Transverse colon (tissue), 4 donors: ENCODE data around the gene DTX4. TPM values are rescaled to one million over a fixed set of nuclear protein-coding genes. Genes with fewer than 3 reads are reported as not detected.

ENCODE experiments used
- DNase-seq: peaks from one replicate; pipeline ENCODE4 v3.0.0-alpha.2; 2019
- H3K27ac ChIP-seq, 4 donors: fragments of 200-600 bp; sonication (generic); 2 replicates each; pipeline ENCODE4 v1.5.1; 2016 to 2018; ENCODE audit warnings: inconsistent platforms in 4 of 4
- H3K27me3 ChIP-seq: fragments of 200-600 bp; sonication (generic); 2 replicates; pipeline ENCODE4 v1.5.1; 2017; ENCODE audit warnings: inconsistent platforms
- H3K36me3 ChIP-seq, 4 donors: fragments of 200-600 bp; sonication (generic); 2 replicates each; pipeline ENCODE4 v1.5.1; 2017 to 2019; ENCODE audit warnings: inconsistent platforms in 4 of 4
- H3K4me1 ChIP-seq, 4 donors: fragments of 200-600 bp; sonication (generic); 2 replicates each; pipeline ENCODE4 v1.5.1; 2017 to 2020; ENCODE audit warnings: inconsistent platforms in 4 of 4
- H3K4me3 ChIP-seq, 4 donors: fragments of 200-600 bp; sonication (generic); 1 replicate in 1 of 4; 2 replicates in 3 of 4; pipeline versions ENCODE4 v1.5.1 to v1.6.1; 2017 to 2019; ENCODE audit warnings: inconsistent platforms in 4 of 4
- H3K9me3 ChIP-seq, 2 donors: fragments of 200-600 bp; sonication (generic); 2 replicates each; pipeline ENCODE4 v1.5.1; 2017 to 2019; ENCODE audit warnings: inconsistent platforms in 2 of 2
- CTCF ChIP-seq, 5 experiments: fragments of 200-600 bp in 3 of 5; fragments of 450-650 bp in 2 of 5; sonication (generic) in 3 of 5; IDR thresholded peaks; 1 replicate in 2 of 5; 2 replicates in 3 of 5; pipeline ENCODE4 v1.5.1; 2016 to 2017; ENCODE audit warnings: antibody characterized with exemption in 5 of 5, inconsistent platforms in 3 of 5, mild to moderate bottlenecking in 2 of 5, moderate library complexity in 1 of 5
- EP300 ChIP-seq: sonication (generic); formaldehyde crosslinking; IDR thresholded peaks from one replicate; pipeline ENCODE4 v1.6.1; 2017; ENCODE audit warnings: antibody characterized with exemption, low read depth
- POLR2A ChIP-seq: fragments of 450-650 bp; IDR thresholded peaks from one replicate; pipeline ENCODE4 v1.6.1; 2016; ENCODE audit warnings: antibody characterized with exemption, mild to moderate bottlenecking, moderate library complexity
- POLR2AphosphoS5 ChIP-seq, 3 donors: sonication (generic); formaldehyde crosslinking; IDR thresholded peaks; one replicate each; pipeline ENCODE4 v1.6.1; 2016; ENCODE audit warnings: antibody characterized with exemption in 3 of 3
- WGBS, 2 donors: methylation state at CpG; one replicate each; pipeline ENCODE4 v1.1.5; 2018; ENCODE audit warnings: low coverage in 1 of 2; 5-methylcytosine and 5-hydroxymethylcytosine counted together
- in situ Hi-C, 4 donors: fragments of 200-750 bp; cut with MboI; loops; one replicate each; pipeline versions ENCODE4 v1.15.0 to v1.15.1; 2017; ENCODE audit warnings: low sequenced_read_pairs in 3 of 4, low pct_ligation_motif_present in 1 of 4, low pct_unique_long_range_greater_than_20kb in 1 of 4
- intact Hi-C: fragments of 100-400 bp; cut with DNase I; formaldehyde crosslinking; loops from one replicate; pipeline ENCODE4 v1.15.1; 2023; ENCODE audit warnings: low total_unique reads
- total RNA-seq, 4 donors: library from RNA; depleted of rRNA; stranded (reverse); fragments of >200 nt; gene quantifications; one replicate each; pipeline ENCODE4 v1.1.0, GENCODE V29; 2016

DTX4 gene
- total RNA-seq, 4 donors from 2014 or later, result 61.3 to 95.3 (median 77.6) TPM

- intact Hi-C loops (no loop called here), in situ Hi-C loops (no loop called here)
- Histone ChIP-seq H3K36me3 (no peaks in the 10 kb centered on the region), H3K27ac (peak overlapping the region in 3 of 4 donors; percentile 16 to 54 (median 32)), H3K4me3 (no peak overlapping the region), H3K4me1 (peaks cover 0 to 27% (median 1%) of the 10 kb centered on the region in 4 donors), H3K9me3 (no peaks in the 10 kb centered on the region), H3K27me3 (no peaks in the 10 kb centered on the region)
- WGBS, 2 donors, result 67 to 73% methylated on average over 4 of the region's 4 CpGs
- TF ChIP-seq POLR2A (no peak), POLR2AphosphoS5 (IDR thresholded peaks at IDR 0.05) (peak in 1 of 3 donors; percentile 57)
- no peak for DNase-seq
Measured at GRCh38 chr11:59221441-59221840, 49.5 kb downstream of the DTX4 start.

- 65% methylated on average over 2 of the region's 2 CpGs; no CpG with 5 or more reads in 1 of the 2 donors for WGBS, 2 donors
- TF ChIP-seq POLR2A, result no peak
- TF ChIP-seq POLR2AphosphoS5 (IDR thresholded peaks at IDR 0.05), result peak in 1 of 3 donors; percentile 51
- intact Hi-C loops, result no loop called here
Measured at GRCh38 chr11:59222464-59223060, 50.6 kb downstream of the DTX4 start.

GRCh38 chr11:59223177-59223576, 51.2 kb downstream of the DTX4 start:
- Histone ChIP-seq H3K27ac (peak overlapping the region; percentile 57 to 68 (median 67)), H3K36me3 (no peaks in the 10 kb centered on the region), H3K4me3 (no peak overlapping the region), H3K27me3 (no peaks in the 10 kb centered on the region), H3K4me1 (peaks cover 0 to 18% (median 0%) of the 10 kb centered on the region in 4 donors), H3K9me3 (no peaks in the 10 kb centered on the region)
- TF ChIP-seq POLR2AphosphoS5 (IDR thresholded peaks at IDR 0.05) (no peak), CTCF (IDR thresholded peaks at IDR 0.05) (no peak), POLR2A (no peak), EP300 (no peak)
- in situ Hi-C loops, result no loop called here
- DNase-seq, result no peak
- 85 to 100% methylated on average over 1 of the region's 1 CpG for WGBS, 2 donors
- intact Hi-C loops, result no loop called here

More at GRCh38 chr11:59222464-59223060, 50.6 kb downstream of the DTX4 start:
- Histone ChIP-seq H3K4me1 (peaks cover 0 to 21% (median 0%) of the 10 kb centered on the region in 4 donors), H3K27me3 (no peaks in the 10 kb centered on the region), H3K9me3 (no peaks in the 10 kb centered on the region), H3K36me3 (no peaks in the 10 kb centered on the region), H3K4me3 (no peak overlapping the region), H3K27ac (peak overlapping the region; percentile 57 to 68 (median 67))
- in situ Hi-C loops, result no loop called here
- no peak for DNase-seq

GRCh38 chr11:59223611-59224010, 51.7 kb downstream of the DTX4 start:
- 33 to 63% methylated on average over 2 of the region's 2 CpGs for WGBS, 2 donors
- in situ Hi-C loops, result no loop called here
- DNase-seq, result no peak
- H3K4me1 ChIP-seq, result peaks cover 0 to 18% (median 0%) of the 10 kb centered on the region in 4 donors
- H3K4me3 ChIP-seq, result no peak overlapping the region
- H3K27ac ChIP-seq, result peak overlapping the region; percentile 57 to 68 (median 67)
- intact Hi-C loops, result no loop called here
- H3K27me3 ChIP-seq, result no peaks in the 10 kb centered on the region
- H3K9me3 ChIP-seq, result no peaks in the 10 kb centered on the region
- H3K36me3 ChIP-seq, result no peaks in the 10 kb centered on the region
- TF ChIP-seq CTCF (IDR thresholded peaks at IDR 0.05) (no peak), POLR2AphosphoS5 (IDR thresholded peaks at IDR 0.05) (no peak), EP300 (no peak), POLR2A (no peak)

- TF ChIP-seq POLR2A (no peak), POLR2AphosphoS5 (IDR thresholded peaks at IDR 0.05) (peak in 2 of 3 donors; percentile 49 to 74)
- WGBS, 2 donors, result 20 to 42% methylated on average over 2 to 4 of the region's 4 CpGs
- no peak overlapping the region for H3K4me3 ChIP-seq
- no peaks in the 10 kb centered on the region for H3K36me3 ChIP-seq
- no peaks in the 10 kb centered on the region for H3K9me3 ChIP-seq
- intact Hi-C loops, result no loop called here
- no peaks in the 10 kb centered on the region for H3K27me3 ChIP-seq
- H3K4me1 ChIP-seq, result peaks cover 0 to 18% (median 0%) of the 10 kb centered on the region in 4 donors
- in situ Hi-C loops, result no loop called here
- peak overlapping the region; percentile 57 to 68 (median 67) for H3K27ac ChIP-seq
- DNase-seq, result no peak
Measured at GRCh38 chr11:59224351-59224928, 52.5 kb downstream of the DTX4 start.
